ENCODE data around the gene APOBEC3F. TPM values are rescaled to one million over a fixed set of nuclear protein-coding genes. Genes with fewer than 3 reads are reported as not detected.

APOBEC3F gene
- polyA plus RNA-seq, 1 donor: 3.0 TPM

DNA sequence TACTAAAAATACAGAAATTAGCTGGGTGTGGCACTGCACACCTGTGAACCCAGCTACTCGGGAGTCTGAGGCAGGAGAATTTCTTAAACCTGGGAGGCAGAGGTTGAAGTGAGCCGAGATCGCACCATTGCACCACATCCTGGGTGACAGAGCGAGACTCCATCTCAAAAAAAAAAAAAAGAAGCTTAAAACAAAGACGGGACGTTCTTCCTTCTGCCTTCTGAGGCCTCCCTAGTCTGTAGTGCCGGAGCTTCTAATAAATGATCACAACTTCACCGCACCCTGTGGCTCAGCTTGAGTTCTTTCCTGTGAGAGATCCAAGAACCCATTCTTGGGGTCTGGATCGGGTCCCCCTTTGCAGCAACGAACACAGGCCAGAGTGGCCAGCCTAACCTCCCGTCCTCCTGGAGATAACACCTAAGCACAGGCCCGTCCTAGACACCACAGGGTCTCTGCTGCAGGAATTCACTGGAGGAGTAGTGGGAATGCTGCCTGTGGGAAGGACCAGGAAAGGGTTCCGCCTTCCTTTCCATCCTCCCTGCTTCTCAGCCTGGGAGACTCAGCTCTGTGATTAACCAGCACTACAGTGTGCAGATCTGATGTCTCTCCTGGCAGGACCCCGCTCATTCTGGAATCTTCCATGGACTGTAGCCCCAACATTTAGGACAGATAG is 54.2 kb downstream of the APOBEC3F start:
- no peak for DNase-seq

DNA sequence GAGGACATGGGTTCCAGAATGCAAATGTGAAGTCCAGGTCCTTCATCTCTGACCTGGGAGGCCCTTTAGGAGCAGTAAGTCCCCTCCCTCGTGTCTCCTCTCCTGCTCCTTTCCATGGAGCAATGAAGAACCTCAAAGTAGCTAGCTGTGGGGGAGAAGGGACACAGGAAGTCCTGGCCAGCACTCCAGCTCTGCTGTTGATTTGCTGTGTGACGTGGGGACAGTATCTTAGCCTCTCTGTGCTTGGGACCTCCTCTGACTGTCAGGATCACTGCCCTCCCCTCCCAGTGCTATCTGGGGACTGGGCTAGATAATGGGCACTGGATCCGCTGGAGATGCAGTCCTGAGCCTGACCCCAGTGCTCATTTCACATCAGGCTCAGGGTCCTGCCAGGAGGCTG is 55.3 kb downstream of the APOBEC3F start:
- DNase-seq: no peak

GRCh38 chr22:39097098-39098020 is 56.7 kb downstream of the APOBEC3F start, which contains the start of gene APOBEC3H:
APOBEC3H (plus strand) TSS chr22:39097244; CDS start chr22:39100279, 3,035 bp downstream.
- no peak for DNase-seq

GRCh38 chr22:39098026-39098425 is 57.4 kb downstream of the APOBEC3F start:
- DNase-seq: no peak

DNA sequence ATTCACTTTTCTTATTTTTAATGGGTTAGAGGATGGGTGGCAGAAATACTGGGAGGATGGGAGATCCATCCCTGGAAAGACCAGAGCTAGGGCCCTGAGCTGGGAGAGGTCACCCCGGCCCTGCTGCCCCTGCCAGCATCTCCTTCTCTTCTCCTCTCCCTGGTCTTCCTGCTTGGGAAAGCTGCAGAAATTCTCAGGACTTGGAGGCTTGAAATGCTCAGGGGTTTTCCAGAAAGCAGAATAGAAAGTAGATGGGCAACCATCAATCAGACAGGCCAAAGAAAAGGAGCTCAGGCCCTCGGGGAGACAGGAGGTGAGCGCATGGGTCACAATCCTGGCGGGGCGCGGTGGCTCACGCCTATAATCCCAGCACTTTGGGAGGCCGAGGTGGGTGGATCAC is 57.9 kb downstream of the APOBEC3F start:
- no peak for DNase-seq

- DNase-seq: no peak
Observed at GRCh38 chr22:39101226-39101625, 60.6 kb downstream of the APOBEC3F start.

DNA sequence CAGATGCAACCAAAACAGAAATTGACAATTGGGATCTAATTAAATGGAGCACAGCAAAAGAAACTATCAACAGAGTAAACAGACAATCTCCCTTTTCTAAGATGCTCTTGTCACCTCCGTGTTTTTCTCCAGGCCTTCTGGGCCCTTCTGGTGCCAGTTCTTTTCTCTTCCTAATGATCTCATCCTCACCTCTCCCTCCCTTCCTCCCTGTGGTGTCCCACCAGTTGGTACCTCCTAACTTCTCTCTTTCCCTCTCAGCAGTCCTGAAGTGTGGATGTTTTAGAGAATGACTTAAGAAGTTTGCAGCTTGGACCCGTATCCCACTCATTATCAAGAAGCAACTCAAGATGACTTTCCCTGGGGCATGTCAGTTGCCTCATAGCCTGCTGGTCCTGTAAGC is 62.8 kb downstream of the APOBEC3F start:
- DNase-seq: no peak

Other genes with a start within 250 kb of the APOBEC3F start
- 12.2 TPM for gene DNAL4, start 246.7 kb upstream of the APOBEC3F start, polyA plus RNA-seq (ENCODE audit: insufficient read length)
- gene NPTXR, start 196.8 kb upstream of the APOBEC3F start, polyA plus RNA-seq (ENCODE audit: insufficient read length): 4.1 TPM
- 29.0 TPM for gene CBX6, start 168.6 kb upstream of the APOBEC3F start, polyA plus RNA-seq (ENCODE audit: insufficient read length)
- gene APOBEC3A, start 83.3 kb upstream of the APOBEC3F start, polyA plus RNA-seq (ENCODE audit: insufficient read length): 0.94 TPM
- 3.1 TPM for gene APOBEC3B, start 58.5 kb upstream of the APOBEC3F start, polyA plus RNA-seq (ENCODE audit: insufficient read length)
- gene APOBEC3C, start 26.6 kb upstream of the APOBEC3F start, polyA plus RNA-seq (ENCODE audit: insufficient read length): 6.8 TPM
- 1.5 TPM for gene APOBEC3D, start 19.7 kb upstream of the APOBEC3F start, polyA plus RNA-seq (ENCODE audit: insufficient read length)
- 3.3 TPM for gene APOBEC3G, start 36.4 kb downstream of the APOBEC3F start, polyA plus RNA-seq (ENCODE audit: insufficient read length)
- gene APOBEC3H, start 56.4 kb downstream of the APOBEC3F start, polyA plus RNA-seq (ENCODE audit: insufficient read length): not detected
- gene CBX7, start 111.8 kb downstream of the APOBEC3F start, polyA plus RNA-seq (ENCODE audit: insufficient read length): 5.7 TPM
- 26.6 TPM for gene PDGFB, start 204.1 kb downstream of the APOBEC3F start, polyA plus RNA-seq (ENCODE audit: insufficient read length)

Data from hindlimb muscle (tissue), 1 donor.